GM18517 (cell line): Measurements from ENCODE around the gene FCN1.
A peak's percentile ranks its signal among the peaks of the same experiment; 100 is the strongest.

Experiments used
- ATAC-seq: cut with Tn5 transposase; IDR thresholded peaks from one replicate; pipeline ENCODE4 v1.9.1; 2021; ENCODE audit warnings: mild to moderate bottlenecking, moderate library complexity; ENCODE audit not compliant: unreplicated experiment

The FCN1 gene

DNA sequence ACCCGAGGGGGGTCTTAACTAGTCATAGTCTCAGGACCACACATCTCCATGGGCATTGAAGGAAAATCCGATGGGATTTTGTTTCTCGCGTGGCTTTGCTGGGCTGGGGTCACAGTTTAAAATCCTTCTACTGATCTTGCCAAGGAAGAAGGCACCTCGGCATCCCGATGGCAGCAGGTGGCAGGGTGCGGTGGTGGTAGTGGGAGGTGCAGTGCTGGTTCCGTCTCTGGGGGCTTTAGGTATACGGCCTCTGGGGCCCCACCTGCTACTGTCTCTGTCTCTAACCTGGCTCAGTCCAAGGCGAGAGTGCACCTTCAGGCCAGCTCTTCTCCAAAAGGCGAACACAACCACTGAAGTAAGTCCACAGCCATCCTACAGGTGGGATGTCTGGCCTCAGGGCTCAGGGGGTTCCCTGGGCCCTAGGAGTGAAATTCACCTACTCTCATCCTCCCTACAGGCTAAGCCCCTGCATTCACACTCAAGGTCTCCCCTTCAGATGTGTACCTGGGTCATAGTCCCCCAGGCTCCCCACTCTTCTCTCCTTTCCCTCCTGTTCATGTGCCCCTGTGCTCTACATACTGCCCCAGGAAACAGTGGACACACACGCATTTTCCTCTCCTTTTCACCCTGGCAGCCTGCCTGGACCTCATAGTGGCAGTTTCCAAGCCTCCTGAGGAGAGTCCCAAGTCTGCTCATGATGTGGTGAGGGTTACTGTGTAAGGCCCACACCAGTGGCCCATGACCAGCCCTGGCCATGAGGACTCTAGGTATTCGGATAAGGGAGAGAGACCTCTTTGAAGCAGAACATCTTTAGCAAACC lies 37.8 kb downstream of the FCN1 start:
- ATAC-seq: no peak

DNA sequence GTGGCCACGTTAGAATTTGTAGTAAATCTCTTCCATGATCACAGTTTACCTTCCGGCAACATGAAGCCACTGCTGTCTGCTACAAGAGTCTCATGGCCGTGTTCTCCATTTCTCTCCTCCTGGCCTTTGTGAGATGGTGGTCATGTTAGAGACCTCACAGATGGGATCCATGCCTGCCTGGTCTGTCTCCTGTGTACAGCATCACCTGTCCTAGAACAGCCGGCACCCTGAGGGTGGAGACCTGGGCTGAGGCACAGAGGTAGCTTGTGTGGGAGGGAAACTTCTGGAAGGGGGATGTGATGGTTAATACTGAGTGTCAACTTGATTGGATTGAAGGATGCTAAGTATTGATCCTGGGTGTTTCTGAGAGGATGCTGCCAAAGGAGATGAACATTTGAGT lies 40.2 kb downstream of the FCN1 start:
- no peak for ATAC-seq

DNA sequence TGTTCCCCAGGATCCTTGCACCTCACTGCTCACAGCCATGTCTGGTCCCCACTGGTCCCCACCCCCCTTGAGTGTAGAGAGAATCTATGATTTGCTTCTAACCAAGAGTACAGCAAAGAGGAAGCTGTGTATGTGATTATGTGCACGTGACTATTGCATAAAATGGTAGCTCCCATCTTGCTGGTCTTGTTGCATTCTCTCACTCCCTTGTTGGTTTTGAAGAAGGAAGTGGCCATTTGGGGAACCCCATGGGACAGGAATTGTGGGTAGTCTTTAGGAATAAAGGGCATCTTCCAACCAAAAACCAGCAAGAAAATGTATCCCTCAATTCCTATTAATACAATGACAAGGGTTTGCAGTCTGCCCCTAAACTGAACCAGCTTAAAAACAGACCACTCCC lies 42.3 kb downstream of the FCN1 start:
- no peak for ATAC-seq

DNA sequence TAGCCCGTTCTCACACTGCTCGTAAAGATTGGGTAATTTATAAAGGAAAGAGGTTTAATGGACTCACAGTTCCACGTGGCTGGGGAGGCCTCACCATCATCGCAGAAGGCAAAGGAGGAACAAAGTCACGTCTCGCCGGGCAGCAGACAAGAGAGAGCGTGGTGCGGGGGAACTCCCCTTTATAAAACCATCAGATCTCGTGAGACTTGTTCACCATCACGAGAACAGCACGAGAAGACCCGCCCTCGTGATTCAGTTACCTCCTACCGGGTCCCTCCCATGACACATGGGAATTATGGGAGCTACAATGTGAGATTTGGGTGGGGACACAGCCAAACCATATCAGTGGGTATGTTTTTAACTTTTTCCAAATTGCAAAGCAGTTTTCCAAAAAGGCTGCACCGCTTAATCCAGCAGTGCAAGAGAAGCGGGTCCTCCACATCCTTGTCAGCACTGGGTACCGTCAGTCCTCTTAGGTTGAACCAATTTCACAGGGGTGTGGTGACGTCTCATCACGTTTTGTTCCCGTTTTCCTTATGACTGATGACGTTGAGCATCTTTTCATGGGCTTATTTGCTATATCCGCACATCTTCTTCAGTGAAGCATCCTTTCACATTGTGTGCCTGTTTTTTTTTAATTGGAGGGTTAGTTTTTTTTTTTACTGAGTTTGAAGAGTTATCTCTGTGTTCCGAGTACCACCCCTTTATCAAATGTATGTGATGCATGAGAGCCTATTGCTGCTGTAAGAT lies 45.1 kb downstream of the FCN1 start:
- ATAC-seq: no peak

DNA sequence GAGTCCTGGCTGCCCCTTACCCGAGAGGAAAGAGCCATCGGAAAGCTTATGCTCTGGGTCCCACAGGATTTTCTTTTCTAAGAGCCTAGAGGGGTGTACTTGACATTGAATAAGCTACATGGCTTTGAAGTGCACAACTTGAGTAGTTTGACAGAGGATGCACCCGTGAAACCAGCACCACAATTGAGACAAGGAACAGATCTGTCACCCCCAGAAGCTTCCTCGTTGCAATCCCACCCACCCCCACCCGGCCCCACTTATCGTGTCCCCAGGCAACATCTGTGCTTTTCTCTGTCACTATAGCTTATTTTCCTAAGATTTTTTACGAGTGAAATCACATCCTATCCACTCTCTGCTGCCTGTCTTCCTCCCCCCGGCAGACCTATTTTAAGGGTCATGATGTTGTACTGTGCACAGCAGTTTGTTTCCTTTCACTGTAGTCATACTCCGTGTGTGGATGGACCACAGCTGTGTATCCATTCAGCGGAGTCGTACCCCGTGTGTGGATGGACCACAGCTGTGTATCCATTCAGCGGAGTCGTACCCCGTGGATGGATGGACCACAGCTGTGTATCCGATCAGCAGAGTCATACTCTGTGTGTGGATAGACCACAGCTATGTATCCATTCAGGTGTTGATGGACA lies 45.9 kb downstream of the FCN1 start:
- no peak for ATAC-seq

DNA sequence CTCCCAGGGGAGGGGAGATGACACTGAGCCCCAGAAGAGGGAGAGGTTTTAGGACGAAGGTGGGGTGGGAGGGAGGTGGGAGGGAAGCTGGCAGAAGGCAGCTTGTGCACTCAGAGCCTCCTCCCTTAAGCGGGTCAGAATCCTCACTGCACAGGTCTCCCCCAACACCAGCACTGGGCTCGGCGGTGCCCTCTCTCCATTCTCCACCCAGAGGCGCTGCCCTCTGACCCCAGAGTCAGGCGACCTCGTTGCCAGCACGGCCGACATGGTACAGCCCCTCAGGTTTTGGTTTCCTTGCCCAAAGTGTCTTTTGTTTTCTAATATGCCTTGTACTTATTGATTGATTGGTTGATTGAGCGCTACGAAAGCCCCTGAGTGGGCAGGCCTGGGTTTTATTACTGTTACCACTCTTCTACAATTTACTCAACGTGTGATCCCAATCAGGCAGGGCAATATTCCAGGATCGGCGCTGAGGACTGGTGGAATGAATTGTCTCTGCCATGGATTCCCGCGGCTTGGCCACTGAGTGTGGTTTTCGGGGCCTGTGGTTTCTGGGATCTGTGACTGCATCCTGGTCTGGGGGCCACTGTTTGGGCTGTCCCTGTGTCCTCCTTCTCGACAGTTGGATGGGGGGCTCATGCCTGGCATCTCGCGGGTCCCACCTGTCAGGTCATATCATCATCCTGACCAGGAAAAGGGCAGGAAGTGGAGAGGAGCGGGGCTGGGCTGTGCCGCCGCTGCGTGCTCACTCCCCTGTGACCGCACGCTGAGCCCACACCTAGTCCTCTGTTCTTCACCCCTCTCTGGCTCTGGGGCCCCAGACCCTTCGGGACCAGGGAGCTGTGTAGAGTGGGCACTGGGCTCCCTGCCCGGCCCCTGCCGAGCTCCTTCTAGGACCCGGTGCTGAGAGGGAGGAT lies 46.7 kb downstream of the FCN1 start:
- no peak for ATAC-seq

DNA sequence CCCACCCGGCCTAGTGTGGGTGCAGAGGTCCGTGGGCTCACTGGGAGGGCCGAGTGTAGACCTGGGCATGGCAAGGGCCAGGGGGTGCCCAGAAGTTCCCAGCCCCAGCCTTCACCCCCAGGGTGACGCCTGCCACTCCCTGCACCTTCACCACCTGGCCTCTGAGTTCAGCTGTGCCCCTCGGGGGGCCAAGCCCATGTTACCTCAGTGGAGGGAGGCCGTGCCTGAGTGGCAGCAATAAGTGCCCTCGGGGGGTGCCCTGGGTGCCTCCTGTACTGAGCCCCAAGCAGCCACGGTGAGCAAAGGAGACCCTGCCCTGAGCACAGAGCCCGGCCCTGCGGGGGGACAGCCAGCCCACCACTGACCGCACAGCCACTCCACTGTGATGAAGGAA lies 47.4 kb downstream of the FCN1 start:
- ATAC-seq: no peak

DNA sequence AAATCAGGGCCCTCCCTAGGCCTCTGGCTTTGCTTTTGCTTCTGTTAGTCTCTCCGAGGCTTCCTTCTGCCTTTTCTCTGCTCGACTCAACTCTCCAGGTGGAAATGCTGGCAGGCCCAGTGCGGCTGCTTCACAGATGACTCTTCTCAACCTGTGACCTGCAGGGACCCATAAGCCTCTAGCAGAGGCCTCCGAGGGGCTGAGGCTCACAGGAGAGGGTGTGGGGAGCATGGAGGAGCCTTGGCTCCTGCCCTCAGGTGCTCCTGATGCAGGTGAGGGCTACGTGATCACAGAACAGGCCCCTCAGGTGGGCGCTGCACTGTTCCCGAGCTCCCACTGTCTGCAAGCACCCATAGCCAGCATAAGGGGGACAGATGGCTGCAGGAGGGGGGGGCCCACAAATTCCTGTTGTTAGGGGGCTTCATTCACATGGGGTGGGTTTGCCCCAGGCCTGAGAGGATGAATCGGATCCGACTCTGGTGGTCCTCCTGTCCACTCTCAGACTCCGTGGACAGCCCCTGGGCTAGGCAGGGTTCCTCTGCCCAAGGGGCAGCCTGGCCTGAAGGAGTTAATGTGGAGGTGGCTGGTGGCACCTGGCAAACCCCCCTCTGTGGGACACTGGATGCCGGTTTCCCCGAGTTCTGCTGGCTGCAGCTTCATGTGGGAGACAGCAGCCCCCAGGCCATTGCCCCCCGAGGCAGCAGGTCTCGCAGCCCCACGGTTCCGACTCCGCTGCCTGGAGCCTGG lies 48.0 kb downstream of the FCN1 start:
- no peak for ATAC-seq

DNA sequence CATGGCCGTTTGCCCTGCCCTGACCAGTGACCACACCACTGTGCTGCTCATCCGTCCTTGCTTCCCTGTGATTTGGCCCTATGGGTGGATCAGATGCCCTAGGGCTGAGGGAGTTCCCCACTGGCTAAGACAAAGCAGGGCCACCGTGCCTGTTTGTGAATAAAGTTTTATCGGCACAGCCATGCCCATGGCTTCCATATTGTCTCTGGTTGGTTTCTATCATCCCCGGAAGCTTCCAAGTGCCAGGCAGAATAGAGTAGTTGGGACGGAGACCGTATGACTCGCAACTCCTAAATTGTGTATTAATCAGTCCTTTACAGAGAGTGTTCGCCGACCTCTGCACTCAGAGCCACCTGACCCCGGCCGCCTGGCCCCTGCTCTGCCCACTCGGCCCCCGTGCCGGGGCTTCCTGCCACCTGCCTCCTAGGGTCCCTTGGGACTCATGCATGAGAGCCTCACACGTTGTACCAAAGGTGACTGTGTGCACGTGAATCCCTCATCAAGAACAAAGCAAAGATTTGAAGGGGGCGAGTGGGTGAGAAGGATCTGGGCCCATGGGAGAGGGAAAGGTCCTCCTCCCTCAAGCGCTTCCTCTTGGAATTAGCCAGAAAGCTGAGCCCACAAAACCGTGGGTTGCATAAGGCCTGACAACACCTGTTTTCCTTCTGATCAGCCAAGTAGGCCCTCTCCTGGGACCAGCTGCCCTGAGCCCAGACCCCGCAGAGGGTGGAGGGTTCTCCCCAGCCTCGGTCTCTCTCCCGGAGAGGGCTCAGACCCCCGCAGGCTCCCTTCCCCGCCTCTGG lies 48.8 kb downstream of the FCN1 start:
- no peak for ATAC-seq

DNA sequence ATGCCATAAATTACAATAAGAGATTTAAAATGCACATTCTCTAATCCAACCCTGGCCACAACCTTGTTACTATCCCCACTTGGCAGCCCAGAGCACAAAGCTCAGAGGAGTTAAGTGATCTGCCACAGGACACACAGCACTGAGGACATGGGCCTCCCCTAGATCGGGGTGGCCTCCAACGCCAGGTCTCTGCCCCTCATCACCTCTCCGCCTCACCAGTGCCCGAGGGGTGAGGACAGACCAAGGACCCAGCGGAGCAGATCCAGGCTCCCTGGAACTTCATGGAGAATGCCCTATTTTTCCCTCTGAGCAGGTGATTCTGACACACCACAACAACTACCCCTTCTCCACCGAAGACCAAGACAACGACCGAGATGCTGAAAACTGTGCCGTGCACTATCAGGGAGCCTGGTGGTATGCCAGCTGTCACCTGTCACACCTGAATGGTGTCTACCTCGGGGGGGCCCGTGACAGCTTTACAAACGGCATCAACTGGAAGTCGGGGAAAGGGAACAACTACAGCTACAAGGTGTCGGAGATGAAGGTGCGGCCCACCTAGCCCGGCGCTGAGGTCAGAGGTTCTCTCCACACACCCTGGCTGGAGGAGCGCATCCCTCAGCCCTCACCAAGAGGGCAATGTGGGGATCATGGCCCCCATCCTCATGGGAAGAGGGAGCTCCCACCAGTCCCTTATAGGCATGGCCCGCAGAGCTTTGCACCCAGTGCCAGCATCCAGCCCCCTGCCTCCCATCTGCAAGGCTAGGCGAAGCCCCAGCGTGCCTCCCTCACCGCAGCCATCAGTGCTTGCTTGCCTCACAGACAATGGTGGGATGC lies 49.6 kb downstream of the FCN1 start:
- ATAC-seq: no peak

DNA sequence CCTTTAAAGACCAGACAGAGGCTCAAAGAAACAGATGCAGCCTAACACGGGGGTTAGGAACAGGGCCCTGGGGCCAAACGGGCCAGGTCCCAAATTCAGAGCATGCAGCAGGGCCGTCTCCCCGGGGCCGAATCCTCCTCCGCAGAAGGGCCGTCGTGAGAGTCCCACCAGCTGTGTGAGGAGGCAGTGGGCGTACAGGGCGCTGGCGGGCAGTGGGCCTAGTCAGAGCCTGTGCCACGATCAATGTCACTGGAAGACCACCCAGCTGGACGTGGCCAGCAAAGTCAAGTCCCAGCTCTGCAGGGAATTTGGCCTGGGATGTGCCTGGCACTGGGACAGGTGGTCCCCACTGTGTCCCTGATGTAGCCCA lies 52.9 kb downstream of the FCN1 start:
- ATAC-seq: no peak

DNA sequence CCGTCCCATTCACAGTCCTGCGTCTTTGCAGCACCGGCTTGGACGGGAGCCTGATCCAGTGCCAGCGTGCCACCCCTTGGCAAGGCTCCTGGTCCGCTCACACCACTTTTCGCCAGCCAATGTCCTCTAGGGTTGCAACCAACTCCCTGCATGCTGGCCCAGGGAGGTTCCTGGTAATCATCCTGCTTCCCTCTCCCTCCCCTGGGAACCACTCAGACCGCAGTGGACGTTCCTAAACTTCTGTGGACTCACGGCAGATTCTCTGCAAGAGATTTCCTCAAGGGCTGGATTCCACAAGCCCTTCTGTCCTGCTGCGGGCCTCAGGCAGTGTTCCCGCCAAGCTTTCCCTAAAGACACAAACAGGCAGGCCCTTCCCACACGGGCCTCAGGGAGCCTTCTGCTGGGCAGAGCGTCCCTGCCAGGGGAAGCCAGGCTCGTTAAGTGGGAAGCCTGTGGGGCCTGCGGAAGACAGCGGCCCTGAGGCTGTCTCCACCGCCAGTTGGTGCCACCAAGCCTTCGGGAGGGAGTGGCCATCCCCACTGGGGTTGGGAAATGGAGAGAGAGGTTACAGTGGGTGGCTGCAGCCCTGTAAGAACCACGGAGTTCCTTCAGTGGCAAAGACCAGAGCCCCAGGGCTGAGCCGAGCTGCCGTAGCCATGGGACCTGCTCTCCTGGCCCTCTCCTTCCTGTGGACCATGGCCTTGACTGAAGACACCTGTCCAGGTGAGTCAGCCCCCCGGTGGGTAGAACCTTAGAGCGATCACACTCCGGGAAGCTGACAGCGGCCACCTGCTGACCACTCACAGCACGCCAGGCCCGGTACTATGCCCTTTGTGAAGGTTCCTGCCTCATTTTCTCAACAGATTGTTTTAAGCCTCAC lies 53.5 kb downstream of the FCN1 start:
- no peak for ATAC-seq

DNA sequence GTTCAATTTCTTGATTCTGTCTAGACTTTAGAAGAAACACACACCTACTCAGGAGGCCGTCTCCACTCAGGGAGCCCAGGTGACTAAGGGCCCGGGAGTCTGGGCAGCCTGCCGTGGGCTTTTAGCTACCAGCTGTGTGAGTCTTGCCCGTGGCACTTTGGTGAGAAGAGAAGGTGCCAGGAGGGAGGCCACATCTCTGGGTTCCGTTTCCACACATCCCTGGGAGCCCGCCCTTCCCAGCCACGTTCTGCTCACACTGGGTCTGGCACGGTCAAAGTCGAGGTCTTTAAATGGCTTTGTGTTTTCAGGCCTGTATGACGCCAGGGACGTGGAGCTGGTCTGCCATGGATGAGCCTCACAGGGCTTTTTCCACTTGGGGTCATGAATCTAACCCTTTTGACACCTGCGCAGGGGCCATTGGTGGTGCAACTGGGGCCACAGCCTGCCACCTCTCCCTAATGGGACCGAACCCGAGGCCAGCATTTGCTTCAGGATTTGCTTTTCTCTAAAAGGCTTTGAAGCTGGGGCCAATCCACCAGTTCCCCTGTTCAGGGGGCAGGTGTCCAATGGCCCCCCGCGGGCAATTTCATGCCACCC lies 54.3 kb downstream of the FCN1 start:
- no peak for ATAC-seq

DNA sequence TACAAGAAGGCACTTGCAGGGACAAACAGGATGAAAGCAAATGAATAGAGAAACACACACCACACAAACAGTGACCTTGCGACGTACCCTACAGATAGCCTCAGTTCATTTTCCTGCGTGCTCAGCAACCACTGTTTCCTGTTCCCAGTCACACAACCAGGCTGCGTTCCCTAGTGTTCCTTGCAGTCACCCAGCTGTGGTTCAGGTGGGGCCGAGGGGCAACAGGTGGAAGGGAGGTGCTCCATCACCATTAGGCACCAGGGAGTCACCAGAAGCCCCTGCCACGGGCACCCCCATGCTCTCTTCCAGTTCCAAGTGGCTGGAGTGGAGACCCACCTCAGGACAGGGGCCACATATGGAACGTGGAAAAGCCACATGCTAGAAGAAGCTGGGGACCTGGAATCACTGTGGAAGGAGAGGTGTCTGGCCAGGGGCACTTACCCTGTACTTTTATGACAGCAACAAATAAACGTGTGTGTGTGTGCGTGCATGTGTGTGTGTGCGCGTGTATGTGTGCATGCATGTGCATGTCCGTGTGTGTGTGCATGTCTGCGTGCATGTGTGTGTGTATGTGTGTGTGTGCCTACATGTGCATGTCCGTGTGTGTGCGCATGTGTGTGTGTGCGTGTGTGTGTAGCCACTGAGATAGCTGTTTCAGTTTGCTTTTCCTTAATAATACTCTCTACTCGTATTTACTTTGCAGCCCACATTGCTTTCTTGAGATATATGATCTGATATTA lies 55.9 kb downstream of the FCN1 start:
- no peak for ATAC-seq

DNA sequence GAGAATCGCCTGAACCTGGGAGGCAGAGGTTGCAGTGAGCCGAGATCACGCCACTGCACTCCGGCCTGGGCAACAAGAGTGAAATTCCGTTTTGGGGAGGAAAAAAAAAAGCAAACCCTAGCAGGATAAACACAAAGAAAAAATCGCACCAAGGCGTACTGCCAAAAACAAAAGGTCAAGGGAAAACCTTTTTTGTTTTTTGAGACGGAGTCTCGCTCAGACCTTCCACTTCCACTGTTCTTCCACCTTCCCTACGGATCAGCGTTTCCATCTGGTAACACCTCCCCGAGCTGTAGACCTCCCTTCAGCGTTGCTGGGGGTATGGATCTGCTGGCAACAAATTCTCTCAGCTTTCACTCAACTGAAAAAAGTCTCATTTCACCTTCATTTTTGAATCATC lies 57.2 kb downstream of the FCN1 start:
- no peak for ATAC-seq

DNA sequence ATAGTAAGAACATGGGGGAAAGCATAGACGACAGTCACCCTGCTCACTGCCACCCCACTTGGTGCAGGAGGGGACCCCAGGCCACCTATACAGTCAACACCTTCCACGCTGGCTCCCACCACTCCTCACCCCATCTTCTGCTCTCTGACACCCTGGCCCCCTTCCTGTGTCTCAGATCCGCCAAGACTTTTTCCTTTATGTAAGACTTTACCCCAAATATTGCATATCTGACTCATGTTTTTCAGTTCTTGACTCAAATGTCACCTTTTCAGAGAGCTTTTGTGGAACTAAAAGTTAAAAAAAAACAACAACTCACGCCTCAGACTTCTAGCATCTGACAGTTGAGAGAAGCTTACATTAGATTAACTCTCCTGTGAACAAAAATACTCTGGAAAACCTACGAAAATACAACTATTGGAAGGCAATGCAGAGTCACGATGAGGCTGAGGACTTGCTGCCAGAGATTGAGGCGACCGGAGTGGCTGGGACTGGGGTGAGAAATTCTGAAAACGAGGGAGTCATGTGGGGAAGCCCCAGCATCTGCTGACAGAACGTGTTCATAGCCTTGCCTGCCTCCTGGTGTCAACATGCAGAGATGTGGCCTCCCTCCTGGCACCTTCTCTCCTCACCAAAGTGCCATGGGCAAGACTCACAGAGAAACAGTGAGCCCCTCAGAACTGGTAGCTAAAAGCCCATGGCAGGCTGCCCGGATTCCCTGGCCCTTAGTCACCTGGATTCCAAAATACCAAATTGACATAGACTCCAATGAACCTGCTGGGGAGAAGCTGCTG lies 59.5 kb downstream of the FCN1 start:
- ATAC-seq: peak; percentile 83
